MM.1S (cell line): ENCODE measurements around the gene ZDHHC7.

ENCODE experiments used
- EZH2phosphoT487 ChIP-seq: fragments of 300-600 bp; sonication (generic); IDR thresholded peaks from 2 replicates; pipeline ENCODE4 v1.6.1; 2018; ENCODE audit warnings: antibody characterized with exemption, low read length
- TF ChIP-seq, protein P1 (sequence below): fragments of 300-600 bp; sonication (generic); IDR thresholded peaks from 2 replicates; pipeline ENCODE4 v1.5.1; 2016; ENCODE audit warnings: antibody characterized with exemption, low read length, mixed read lengths

- no peak for TF ChIP-seq EZH2phosphoT487
- TF ChIP-seq, protein P1, sequence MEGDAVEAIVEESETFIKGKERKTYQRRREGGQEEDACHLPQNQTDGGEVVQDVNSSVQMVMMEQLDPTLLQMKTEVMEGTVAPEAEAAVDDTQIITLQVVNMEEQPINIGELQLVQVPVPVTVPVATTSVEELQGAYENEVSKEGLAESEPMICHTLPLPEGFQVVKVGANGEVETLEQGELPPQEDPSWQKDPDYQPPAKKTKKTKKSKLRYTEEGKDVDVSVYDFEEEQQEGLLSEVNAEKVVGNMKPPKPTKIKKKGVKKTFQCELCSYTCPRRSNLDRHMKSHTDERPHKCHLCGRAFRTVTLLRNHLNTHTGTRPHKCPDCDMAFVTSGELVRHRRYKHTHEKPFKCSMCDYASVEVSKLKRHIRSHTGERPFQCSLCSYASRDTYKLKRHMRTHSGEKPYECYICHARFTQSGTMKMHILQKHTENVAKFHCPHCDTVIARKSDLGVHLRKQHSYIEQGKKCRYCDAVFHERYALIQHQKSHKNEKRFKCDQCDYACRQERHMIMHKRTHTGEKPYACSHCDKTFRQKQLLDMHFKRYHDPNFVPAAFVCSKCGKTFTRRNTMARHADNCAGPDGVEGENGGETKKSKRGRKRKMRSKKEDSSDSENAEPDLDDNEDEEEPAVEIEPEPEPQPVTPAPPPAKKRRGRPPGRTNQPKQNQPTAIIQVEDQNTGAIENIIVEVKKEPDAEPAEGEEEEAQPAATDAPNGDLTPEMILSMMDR, result no peak
These were observed 47.6 kb upstream of the ZDHHC7 start for GRCh38 chr16:85058909-85059308.
